AG08396 (cell line): ENCODE measurements around the gene LZTR1.
"Not testable (repeated sequence)": the region's sequence is repeated elsewhere in the genome, so short reads cannot be mapped to it uniquely, and the experiment has no call there.

Experiments used
- DNase-seq: peaks from one replicate; pipeline ENCODE4 v3.0.0; 2012; ENCODE audit warnings: low spot score, mixed read lengths

Gene LZTR1

GRCh38 chr22:20965888-20966855, 15.9 kb upstream of the LZTR1 start:
- no peak for DNase-seq

GRCh38 chr22:20966883-20967696, 15.0 kb upstream of the LZTR1 start, which contains the start of gene AIFM3:
TSS of gene AIFM3 (plus strand) at chr22:20967255. CDS start at chr22:20967945, 690 bp downstream.
- DNase-seq, result no peak

GRCh38 chr22:20967697-20968211, 14.3 kb upstream of the LZTR1 start:
- DNase-seq, result no peak

- no peak for DNase-seq
Measured at GRCh38 chr22:20968281-20968977, 13.7 kb upstream of the LZTR1 start.

- DNase-seq, result no peak
Measured at GRCh38 chr22:20970939-20971657, 11.0 kb upstream of the LZTR1 start.

GRCh38 chr22:20972014-20972694, 9.9 kb upstream of the LZTR1 start:
- not testable (repeated sequence) for DNase-seq

GRCh38 chr22:20972933-20973577, 9.0 kb upstream of the LZTR1 start:
- DNase-seq, result no peak

- no peak for DNase-seq
Measured at GRCh38 chr22:20973634-20974286, 8.3 kb upstream of the LZTR1 start.

- no peak for DNase-seq
Measured at GRCh38 chr22:20974336-20974955, 7.7 kb upstream of the LZTR1 start.

- DNase-seq, result no peak
Measured at GRCh38 chr22:20975541-20976290, 6.4 kb upstream of the LZTR1 start.

- DNase-seq, result no peak
Measured at GRCh38 chr22:20976291-20976877, 5.7 kb upstream of the LZTR1 start.

GRCh38 chr22:20977019-20977418, 5.1 kb upstream of the LZTR1 start:
- DNase-seq, result no peak

- no peak for DNase-seq
Measured at GRCh38 chr22:20977516-20978170, 4.5 kb upstream of the LZTR1 start.

- DNase-seq, result no peak
Measured at GRCh38 chr22:20978419-20978818, 3.7 kb upstream of the LZTR1 start.

- peak; percentile 81 for DNase-seq
Measured at GRCh38 chr22:20979243-20979809, 2.8 kb upstream of the LZTR1 start.

GRCh38 chr22:20979940-20980453, 2.1 kb upstream of the LZTR1 start:
- DNase-seq, result no peak

- DNase-seq, result no peak
Measured at GRCh38 chr22:20980523-20980922, 1.6 kb upstream of the LZTR1 start.
